HEK293 (cell line): Measurements from ENCODE around the gene ZCCHC24.

Experiments used
- CTCF ChIA-PET: fragments of 350-600 bp; formaldehyde crosslinking; extraction: SDS; loops from one replicate; lab custom pipeline; 2021; ENCODE audit warnings: antibody characterized with exemption; lab: Yijun Ruan, JAX
- POLR2A ChIA-PET: fragments of 300-600 bp; formaldehyde crosslinking; extraction: SDS; loops from one replicate; lab custom pipeline; 2020; ENCODE audit warnings: antibody characterized with exemption, inconsistent platforms; lab: Yijun Ruan, JAX
- H3K27ac ChIP-seq: fragments of 200-500 bp; sonication (Bioruptor generic); 2 replicates; pipeline ENCODE4 v1.5.1; 2014; ENCODE audit warnings: low read depth, low read length, control low read depth, inconsistent platforms; ENCODE audit errors: extremely low read depth
- H3K36me3 ChIP-seq, 2 experiments: fragments of 200-500 bp in 1 of 2; sonication (Bioruptor generic) in 1 of 2; 1 replicate in 1 of 2; 2 replicates in 1 of 2; pipeline ENCODE4 v1.5.1; 2014 to 2017; ENCODE audit warnings: inconsistent platforms in 2 of 2, low read length in 2 of 2; ENCODE audit not compliant: control insufficient read depth in 2 of 2, insufficient read depth in 1 of 2
- H3K4me1 ChIP-seq: fragments of 200-500 bp; sonication (Bioruptor generic); 2 replicates; pipeline ENCODE4 v1.5.1; 2014; ENCODE audit warnings: mild to moderate bottlenecking, low read length, inconsistent platforms; ENCODE audit not compliant: control insufficient read depth, insufficient read depth
- H3K4me3 ChIP-seq: 2 replicates; pipeline ENCODE4 v1.5.1; 2011; ENCODE audit warnings: low read depth, mild to moderate bottlenecking, control low read depth, low read length, moderate library complexity
- H3K9me3 ChIP-seq: fragments of 200-500 bp; sonication (Bioruptor generic); 2 replicates; pipeline ENCODE4 v1.5.1; 2014; ENCODE audit warnings: low read depth, low read length, inconsistent platforms; ENCODE audit not compliant: control insufficient read depth, insufficient read depth
- AEBP2 ChIP-seq: fragments of 450-650 bp; formaldehyde crosslinking; IDR thresholded peaks from 2 replicates; pipeline ENCODE4 v1.5.1; 2016; ENCODE audit warnings: missing biosample characterization, missing genetic modification characterization, borderline replicate concordance
- BCL11B ChIP-seq: fragments of 450-650 bp; formaldehyde crosslinking; IDR thresholded peaks from 2 replicates; pipeline ENCODE4 v1.5.1; 2016; ENCODE audit warnings: low read depth, missing biosample characterization, missing genetic modification characterization
- FEZF1 ChIP-seq: fragments of 450-650 bp; formaldehyde crosslinking; IDR thresholded peaks from 2 replicates; pipeline ENCODE4 v1.5.1; 2016; ENCODE audit warnings: missing biosample characterization, missing genetic modification characterization
- KLF17 ChIP-seq: fragments of 450-650 bp; formaldehyde crosslinking; IDR thresholded peaks from 2 replicates; pipeline ENCODE4 v1.5.1; 2016; ENCODE audit warnings: missing biosample characterization, missing genetic modification characterization
- MZF1 ChIP-seq: fragments of 450-650 bp; formaldehyde crosslinking; IDR thresholded peaks from 2 replicates; pipeline ENCODE4 v1.5.1; 2017; ENCODE audit warnings: missing biosample characterization, missing genetic modification characterization, borderline replicate concordance
- OSR2 ChIP-seq: fragments of 450-650 bp; formaldehyde crosslinking; IDR thresholded peaks from 2 replicates; pipeline ENCODE4 v1.5.1; 2016; ENCODE audit warnings: missing biosample characterization, missing genetic modification characterization
- OVOL3 ChIP-seq: fragments of 450-650 bp; formaldehyde crosslinking; IDR thresholded peaks from 2 replicates; pipeline ENCODE4 v1.5.1; 2016; ENCODE audit warnings: missing biosample characterization, missing genetic modification characterization
- PRDM6 ChIP-seq: fragments of 450-650 bp; formaldehyde crosslinking; IDR thresholded peaks from 2 replicates; pipeline ENCODE4 v1.5.1; 2017; ENCODE audit warnings: missing biosample characterization, missing genetic modification characterization
- SCRT1 ChIP-seq: fragments of 450-650 bp; formaldehyde crosslinking; IDR thresholded peaks from 2 replicates; pipeline ENCODE4 v1.5.1; 2016; ENCODE audit warnings: missing biosample characterization, missing genetic modification characterization, borderline replicate concordance
- TSHZ1 ChIP-seq: fragments of 450-650 bp; formaldehyde crosslinking; IDR thresholded peaks from 2 replicates; pipeline ENCODE4 v1.5.1; 2016; ENCODE audit warnings: missing biosample characterization, missing genetic modification characterization, borderline replicate concordance
- ZBTB48 ChIP-seq: fragments of 450-650 bp; formaldehyde crosslinking; IDR thresholded peaks from 2 replicates; pipeline ENCODE4 v1.5.1; 2016; ENCODE audit warnings: missing biosample characterization, missing genetic modification characterization
- ZBTB7A ChIP-seq: fragments of 450-650 bp; formaldehyde crosslinking; IDR thresholded peaks from 2 replicates; pipeline ENCODE4 v1.5.1; 2016; ENCODE audit warnings: low read depth, missing biosample characterization, missing genetic modification characterization
- ZIC2 ChIP-seq: fragments of 450-650 bp; formaldehyde crosslinking; IDR thresholded peaks from 2 replicates; pipeline ENCODE4 v1.5.1; 2016; ENCODE audit warnings: missing biosample characterization, missing genetic modification characterization
- ZNF169 ChIP-seq: fragments of 450-650 bp; formaldehyde crosslinking; IDR thresholded peaks from 2 replicates; pipeline ENCODE4 v1.5.1; 2016; ENCODE audit warnings: missing biosample characterization, missing genetic modification characterization
- ZNF48 ChIP-seq: fragments of 450-650 bp; formaldehyde crosslinking; IDR thresholded peaks from 2 replicates; pipeline ENCODE4 v1.5.1; 2016; ENCODE audit warnings: missing biosample characterization, missing genetic modification characterization
- ZNF501 ChIP-seq: fragments of 450-650 bp; formaldehyde crosslinking; IDR thresholded peaks from 2 replicates; pipeline ENCODE4 v1.5.1; 2016; ENCODE audit warnings: missing biosample characterization, missing genetic modification characterization
- ZNF561 ChIP-seq: fragments of 450-650 bp; IDR thresholded peaks from 2 replicates; pipeline ENCODE4 v1.5.1; 2018; ENCODE audit warnings: missing biosample characterization, missing genetic modification characterization, borderline replicate concordance
- ZNF585B ChIP-seq: fragments of 450-650 bp; formaldehyde crosslinking; IDR thresholded peaks from 2 replicates; pipeline ENCODE4 v1.5.1; 2016; ENCODE audit warnings: missing biosample characterization, missing genetic modification characterization
- ZNF670 ChIP-seq: fragments of 450-650 bp; formaldehyde crosslinking; IDR thresholded peaks from 2 replicates; pipeline ENCODE4 v1.5.1; 2016; ENCODE audit warnings: missing biosample characterization, missing genetic modification characterization, low read depth
- ZNF777 ChIP-seq: fragments of 450-650 bp; formaldehyde crosslinking; IDR thresholded peaks from 2 replicates; pipeline ENCODE4 v1.5.1; 2017; ENCODE audit warnings: missing biosample characterization, missing genetic modification characterization, borderline replicate concordance
- TF ChIP-seq, protein P1 (sequence below): fragments of 450-650 bp; formaldehyde crosslinking; IDR thresholded peaks from 2 replicates; pipeline ENCODE4 v1.5.1; 2016; ENCODE audit warnings: missing biosample characterization, missing genetic modification characterization
- TF ChIP-seq, protein P2 (sequence below): fragments of 450-650 bp; formaldehyde crosslinking; IDR thresholded peaks from 2 replicates; pipeline ENCODE4 v1.5.1; 2016; ENCODE audit warnings: missing biosample characterization, missing genetic modification characterization
- TF ChIP-seq, protein P3 (sequence below): fragments of 450-650 bp; formaldehyde crosslinking; IDR thresholded peaks from 2 replicates; pipeline ENCODE4 v1.5.1; 2016; ENCODE audit warnings: missing biosample characterization, missing genetic modification characterization

ZCCHC24 gene

GRCh38 chr10:79436850-79437103 lies 8.6 kb downstream of the ZCCHC24 start:
- peaks cover 3% of the 10 kb centered on the region for H3K4me1 ChIP-seq
- H3K36me3 ChIP-seq: no peaks in the 10 kb centered on the region
- H3K27ac ChIP-seq: no peak overlapping the region
- no peak overlapping the region for H3K4me3 ChIP-seq
- TF ChIP-seq ZNF501: no peak
- TF ChIP-seq ZNF48 (tag by site-specific recombination): no peak
- TF ChIP-seq, protein P1, sequence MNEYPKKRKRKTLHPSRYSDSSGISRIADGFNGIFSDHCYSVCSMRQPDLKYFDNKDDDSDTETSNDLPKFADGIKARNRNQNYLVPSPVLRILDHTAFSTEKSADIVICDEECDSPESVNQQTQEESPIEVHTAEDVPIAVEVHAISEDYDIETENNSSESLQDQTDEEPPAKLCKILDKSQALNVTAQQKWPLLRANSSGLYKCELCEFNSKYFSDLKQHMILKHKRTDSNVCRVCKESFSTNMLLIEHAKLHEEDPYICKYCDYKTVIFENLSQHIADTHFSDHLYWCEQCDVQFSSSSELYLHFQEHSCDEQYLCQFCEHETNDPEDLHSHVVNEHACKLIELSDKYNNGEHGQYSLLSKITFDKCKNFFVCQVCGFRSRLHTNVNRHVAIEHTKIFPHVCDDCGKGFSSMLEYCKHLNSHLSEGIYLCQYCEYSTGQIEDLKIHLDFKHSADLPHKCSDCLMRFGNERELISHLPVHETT (tag by site-specific recombination): no peak
- TF ChIP-seq FEZF1: no peak
- TF ChIP-seq ZBTB7A (tag by site-specific recombination): no peak
- no peak for TF ChIP-seq ZNF777 (tag by site-specific recombination)
- H3K9me3 ChIP-seq: no peaks in the 10 kb centered on the region
- ChIA-PET CTCF (interaction anchor here (0.6 kb wide), 1 partner anchor 373 kb away, joined by 4 read pairs; no protein-coding TSS in a partner anchor), POLR2A (no interaction called here)

GRCh38 chr10:79436066-79436849 lies 9.2 kb downstream of the ZCCHC24 start:
- H3K4me3 ChIP-seq: no peak overlapping the region
- H3K4me1 ChIP-seq: peaks cover 3% of the 10 kb centered on the region
- POLR2A ChIA-PET: no interaction called here
- H3K36me3 ChIP-seq: peaks cover 0 to 3% of the 10 kb centered on the region in 2 experiments; a peak in 1 of 3 replicates
- no peak overlapping the region for H3K27ac ChIP-seq
- H3K9me3 ChIP-seq: no peaks in the 10 kb centered on the region
- CTCF ChIA-PET: interaction anchor here (0.5 to 1.0 kb wide), 3 partner anchors 38 to 570 kb away, joined by 3 to 4 read pairs (median 3); no protein-coding TSS in a partner anchor
- TF ChIP-seq ZIC2 (tag by site-specific recombination) (no peak), TSHZ1 (no peak), ZNF169 (no peak), OSR2 (tag by site-specific recombination) (no peak), ZBTB48 (no peak), AEBP2 (tag by site-specific recombination) (no peak), OVOL3 (tag by site-specific recombination) (no peak), PRDM6 (no peak), ZNF670 (tag by site-specific recombination) (no peak), ZNF561 (tag by site-specific recombination) (no peak), KLF17 (no peak), BCL11B (tag by site-specific recombination) (no peak), SCRT1 (no peak), ZNF585B (tag by site-specific recombination) (no peak), MZF1 (tag by site-specific recombination) (no peak)
- TF ChIP-seq, protein P2, sequence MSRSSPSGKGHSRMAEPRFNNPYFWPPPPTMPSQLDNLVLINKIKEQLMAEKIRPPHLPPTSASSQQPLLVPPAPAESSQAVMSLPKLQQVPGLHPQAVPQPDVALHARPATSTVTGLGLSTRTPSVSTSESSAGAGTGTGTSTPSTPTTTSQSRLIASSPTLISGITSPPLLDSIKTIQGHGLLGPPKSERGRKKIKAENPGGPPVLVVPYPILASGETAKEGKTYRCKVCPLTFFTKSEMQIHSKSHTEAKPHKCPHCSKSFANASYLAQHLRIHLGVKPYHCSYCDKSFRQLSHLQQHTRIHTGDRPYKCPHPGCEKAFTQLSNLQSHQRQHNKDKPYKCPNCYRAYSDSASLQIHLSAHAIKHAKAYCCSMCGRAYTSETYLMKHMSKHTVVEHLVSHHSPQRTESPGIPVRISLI (tag by site-specific recombination): no peak
- TF ChIP-seq, protein P3, sequence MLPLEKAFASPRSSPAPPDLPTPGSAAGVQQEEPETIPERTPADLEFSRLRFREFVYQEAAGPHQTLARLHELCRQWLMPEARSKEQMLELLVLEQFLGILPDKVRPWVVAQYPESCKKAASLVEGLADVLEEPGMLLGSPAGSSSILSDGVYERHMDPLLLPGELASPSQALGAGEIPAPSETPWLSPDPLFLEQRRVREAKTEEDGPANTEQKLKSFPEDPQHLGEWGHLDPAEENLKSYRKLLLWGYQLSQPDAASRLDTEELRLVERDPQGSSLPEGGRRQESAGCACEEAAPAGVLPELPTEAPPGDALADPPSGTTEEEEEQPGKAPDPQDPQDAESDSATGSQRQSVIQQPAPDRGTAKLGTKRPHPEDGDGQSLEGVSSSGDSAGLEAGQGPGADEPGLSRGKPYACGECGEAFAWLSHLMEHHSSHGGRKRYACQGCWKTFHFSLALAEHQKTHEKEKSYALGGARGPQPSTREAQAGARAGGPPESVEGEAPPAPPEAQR: no peak
